SU-DHL-6 (cell line): Measurements from ENCODE around the gene CHURC1.

Source experiments
- H2AFZ ChIP-seq: fragments of 200-600 bp; sonication (generic); 2 replicates; pipeline ENCODE4 v1.6.1; 2014; ENCODE audit warnings: low read depth, mild to moderate bottlenecking, moderate library complexity, mixed read lengths, antibody characterized with exemption, low read length; ENCODE audit not compliant: severe bottlenecking
- H3F3A ChIP-seq: fragments of 200-600 bp; shearing (Covaris generic); 2 replicates; pipeline ENCODE4 v1.6.0; 2016; ENCODE audit warnings: antibody characterized with exemption, mild to moderate bottlenecking; ENCODE audit not compliant: insufficient read depth
- H3K27ac ChIP-seq: fragments of 200-600 bp; sonication (generic); 2 replicates; pipeline ENCODE4 v1.5.1; 2016; ENCODE audit warnings: low read depth, mild to moderate bottlenecking, low read length, moderate library complexity, mixed read lengths
- H3K27me3 ChIP-seq: fragments of 200-600 bp; sonication (generic), shearing (Covaris generic); 2 replicates; pipeline ENCODE4 v1.6.0; 2014; ENCODE audit warnings: mild to moderate bottlenecking, low read length
- H3K36me3 ChIP-seq: fragments of 200-600 bp; sonication (generic); 2 replicates; pipeline ENCODE4 v1.6.1; 2014; ENCODE audit warnings: mild to moderate bottlenecking, low read length, mixed read lengths
- H3K4me2 ChIP-seq: fragments of 300-600, 200-600 bp; shearing (Covaris generic), sonication (generic); 2 replicates; pipeline ENCODE4 v1.6.0; 2014; ENCODE audit warnings: low read length, low read depth, mild to moderate bottlenecking; ENCODE audit not compliant: poor library complexity, severe bottlenecking
- H3K4me3 ChIP-seq: fragments of 200-600 bp; sonication (generic); 2 replicates; pipeline ENCODE4 v1.5.1; 2014; ENCODE audit warnings: antibody characterized with exemption, low read length, mild to moderate bottlenecking, mixed read lengths; ENCODE audit not compliant: insufficient read depth, poor library complexity, severe bottlenecking
- H3K79me2 ChIP-seq: fragments of 200-600 bp; sonication (generic); 2 replicates; pipeline ENCODE4 v1.6.1; 2014; ENCODE audit warnings: mild to moderate bottlenecking, low read length, moderate library complexity; ENCODE audit not compliant: insufficient read depth
- H3K9ac ChIP-seq: fragments of 200-600 bp; sonication (generic); 2 replicates; pipeline ENCODE4 v1.7.0; 2014; ENCODE audit warnings: mild to moderate bottlenecking, low read length
- H3K9me2 ChIP-seq: fragments of 200-600 bp; sonication (generic); replicated peaks from 2 replicates; pipeline ENCODE4 v1.6.1; 2014; ENCODE audit warnings: low read length; ENCODE audit not compliant: insufficient read depth
- H3K9me3 ChIP-seq: fragments of 200-600 bp; sonication (generic); 2 replicates; pipeline ENCODE4 v1.6.1; 2014; ENCODE audit warnings: low read length, mixed read lengths; ENCODE audit not compliant: insufficient read depth
- H4K20me1 ChIP-seq: fragments of 200-600 bp; sonication (generic); 2 replicates; pipeline ENCODE4 v1.6.1; 2014; ENCODE audit warnings: low read depth, mild to moderate bottlenecking, antibody characterized with exemption, low read length, moderate library complexity, mixed read lengths
- CTCF ChIP-seq: fragments of 200-600 bp; sonication (generic); IDR thresholded peaks from one replicate; pipeline ENCODE4 v1.5.1; 2017; ENCODE audit warnings: antibody characterized with exemption, mild to moderate bottlenecking, low read length, moderate library complexity; ENCODE audit not compliant: insufficient read depth, poor library complexity, severe bottlenecking
- EZH2phosphoT487 ChIP-seq: fragments of 200-600 bp; sonication (generic), shearing (Covaris generic); conservative IDR thresholded peaks from 2 replicates; pipeline ENCODE4 v1.6.1; 2018; ENCODE audit warnings: mild to moderate bottlenecking, antibody characterized with exemption, low read length, moderate library complexity, mixed read lengths

Gene CHURC1

DNA sequence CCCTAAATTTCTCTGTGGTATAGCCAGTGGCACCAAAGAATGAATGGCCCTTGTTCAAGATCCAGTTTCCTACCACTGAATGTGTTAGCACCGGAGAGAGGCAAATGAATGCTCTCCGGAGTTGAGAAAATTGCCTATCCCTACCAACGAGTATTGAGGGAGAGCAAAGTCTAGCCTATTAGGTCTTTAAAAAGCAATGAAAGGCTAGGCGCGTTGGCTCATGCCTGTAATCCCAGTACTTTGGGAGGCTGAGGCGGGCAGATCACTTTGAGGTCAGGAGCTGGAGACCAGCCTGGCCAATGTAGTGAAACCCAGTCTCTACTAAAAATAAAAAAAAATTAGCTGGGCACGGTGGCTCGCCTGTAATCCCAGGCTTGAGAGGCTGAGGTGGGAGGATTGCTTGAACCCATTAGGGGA is 58.8 kb downstream of the CHURC1 start:
- Histone ChIP-seq H3F3A (no peaks in the 10 kb centered on the region), H3K4me3 (no peak overlapping the region), H3K27ac (no peak overlapping the region), H3K9ac (no peak overlapping the region), H2AFZ (no peak overlapping the region), H3K36me3 (no peaks in the 10 kb centered on the region), H3K4me2 (no peak overlapping the region), H4K20me1 (no peaks in the 10 kb centered on the region), H3K79me2 (no peaks in the 10 kb centered on the region), H3K9me3 (no peaks in the 10 kb centered on the region), H3K9me2 (no peaks in the 10 kb centered on the region), H3K27me3 (no peaks in the 10 kb centered on the region)
- TF ChIP-seq EZH2phosphoT487: no peak
- no peak for TF ChIP-seq CTCF

DNA sequence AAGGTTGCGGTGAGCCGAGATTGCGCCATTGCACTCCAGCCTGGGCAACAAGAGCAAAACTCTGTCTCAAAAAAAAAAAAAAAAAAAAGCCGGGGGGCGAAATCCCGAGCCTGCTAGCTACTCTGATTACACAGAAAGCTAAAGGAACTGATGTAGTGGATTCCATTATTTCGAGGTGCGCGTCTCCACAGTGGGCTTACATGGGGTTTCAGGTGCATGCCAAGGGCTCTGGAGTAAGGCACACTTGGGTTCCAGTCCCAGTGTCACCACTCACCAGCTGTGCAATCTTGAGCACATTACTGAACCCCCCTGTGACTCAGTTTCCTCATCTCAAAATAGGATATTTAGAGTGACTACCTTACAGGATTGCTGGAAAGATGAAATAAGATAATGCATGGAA is 59.6 kb downstream of the CHURC1 start:
- Histone ChIP-seq H3F3A (no peaks in the 10 kb centered on the region), H4K20me1 (no peaks in the 10 kb centered on the region), H3K4me3 (no peak overlapping the region), H3K27me3 (no peaks in the 10 kb centered on the region), H3K4me2 (no peak overlapping the region), H3K9me3 (no peaks in the 10 kb centered on the region), H3K79me2 (no peaks in the 10 kb centered on the region), H3K36me3 (no peaks in the 10 kb centered on the region), H3K9ac (no peak overlapping the region), H3K9me2 (no peaks in the 10 kb centered on the region), H3K27ac (no peak overlapping the region), H2AFZ (no peak overlapping the region)
- TF ChIP-seq EZH2phosphoT487: no peak
- TF ChIP-seq CTCF: no peak

GRCh38 chr14:64974563-64974962 is 60.3 kb downstream of the CHURC1 start:
- Histone ChIP-seq H3K79me2 (no peaks in the 10 kb centered on the region), H2AFZ (no peak overlapping the region), H3F3A (no peaks in the 10 kb centered on the region), H3K4me3 (no peak overlapping the region), H3K27ac (no peak overlapping the region), H3K9me3 (no peaks in the 10 kb centered on the region), H3K4me2 (no peak overlapping the region), H3K9me2 (no peaks in the 10 kb centered on the region), H3K9ac (no peak overlapping the region), H4K20me1 (no peaks in the 10 kb centered on the region), H3K36me3 (no peaks in the 10 kb centered on the region), H3K27me3 (no peaks in the 10 kb centered on the region)
- no peak for TF ChIP-seq EZH2phosphoT487
- TF ChIP-seq CTCF: no peak
